K562 (cell line): ENCODE results near the gene GAL. TPM values are rescaled to one million over a fixed set of nuclear protein-coding genes. Genes with fewer than 3 reads are reported as not detected.

Experiments used
- ATAC-seq: fragments of 200-7000 bp; cut with Tn5 transposase; 3 replicates; pipeline ENCODE4 v1.9.1; 2020; ENCODE audit warnings: moderate library complexity
- BruUV-seq: library from RNA; stranded (reverse); fragments of 400-500 nt; replicated peaks from 2 replicates; lab custom pipeline; 2021; lab: Mats Ljungman, UMichigan
- CTCF ChIA-PET: fragments of 300-600 bp; formaldehyde crosslinking; extraction: SDS; loops from one replicate; lab custom pipeline; 2021; ENCODE audit warnings: low intra/inter-chr PET ratio; lab: Yijun Ruan, JAX
- POLR2A ChIA-PET: fragments of 300-600, 350-650 bp; sonication (Branson Sonifier 250); formaldehyde crosslinking; extraction: SDS; loops from one replicate; lab custom pipeline; 2021; ENCODE audit warnings: antibody characterized with exemption, inconsistent platforms; lab: Yijun Ruan, JAX
- DNase-seq, 4 experiments: peaks; one replicate each; pipeline versions ENCODE4 v3.0.0 to v3.0.0-alpha.2; 2011 to 2018; ENCODE audit warnings: low spot score in 3 of 4, mixed read lengths in 3 of 4; ENCODE audit errors: extremely low read depth in 1 of 4
- FAIRE-seq: peaks from 2 replicates; lab custom pipeline; 2011; peaks lifted over from hg19 to GRCh38; lab: Jason Lieb, UNC
- H2AFZ ChIP-seq: 2 replicates; pipeline ENCODE4 v1.6.0; 2011; ENCODE audit warnings: low read depth, low read length, control low read depth, inconsistent platforms
- H3K27ac ChIP-seq: fragments of 200-600 bp; 3 replicates; pipeline ENCODE4 v1.8.0; 2011; ENCODE audit warnings: low read depth, mild to moderate bottlenecking, control low read depth, inconsistent platforms, low read length, moderate library complexity, mixed read lengths; ENCODE audit errors: extremely low read depth
- H3K27me3 ChIP-seq, 2 experiments: fragments of 300-600 bp in 1 of 2; 2 replicates in 1 of 2; 3 replicates in 1 of 2; pipeline versions ENCODE4 v1.6.0 to v1.8.0; 2011; ENCODE audit warnings: inconsistent platforms in 2 of 2, low read length in 2 of 2, mild to moderate bottlenecking in 1 of 2, mixed read lengths in 1 of 2, moderate library complexity in 1 of 2; ENCODE audit not compliant: control insufficient read depth in 2 of 2, insufficient read depth in 2 of 2
- H3K36me3 ChIP-seq: fragments of 300-600 bp; 3 replicates; pipeline ENCODE4 v1.8.0; 2011; ENCODE audit warnings: mild to moderate bottlenecking, low read length, inconsistent platforms; ENCODE audit not compliant: control insufficient read depth, insufficient read depth
- H3K4me1 ChIP-seq, 2 experiments: fragments of 200-600 bp in 1 of 2; replicated peaks in 1 of 2; 2 replicates in 1 of 2; 3 replicates in 1 of 2; pipeline versions ENCODE4 v1.5.1 to v1.8.0; 2011; ENCODE audit warnings: inconsistent platforms in 2 of 2, low read length in 2 of 2, mild to moderate bottlenecking in 1 of 2, mixed read lengths in 1 of 2, moderate library complexity in 1 of 2; ENCODE audit not compliant: control insufficient read depth in 2 of 2, insufficient read depth in 2 of 2
- H3K4me2 ChIP-seq: 2 replicates; pipeline ENCODE4 v1.6.1; 2011; ENCODE audit warnings: low read length, control low read depth, inconsistent platforms, mixed read lengths; ENCODE audit not compliant: insufficient read depth
- H3K4me3 ChIP-seq: fragments of 200-600 bp; sonication (generic), shearing (Covaris generic); 2 replicates; pipeline ENCODE4 v1.5.1; 2016; ENCODE audit warnings: control low read depth, inconsistent platforms
- H3K79me2 ChIP-seq: fragments of 200-600 bp; 3 replicates; pipeline ENCODE4 v1.8.0; 2011; ENCODE audit warnings: low read length, inconsistent platforms; ENCODE audit not compliant: control insufficient read depth, insufficient read depth
- H3K9ac ChIP-seq, 2 experiments: 2 replicates each; pipeline versions ENCODE4 v1.6.0 to v1.6.1; 2011; ENCODE audit warnings: low read depth in 2 of 2, low read length in 2 of 2, control low read depth in 1 of 2, inconsistent platforms in 1 of 2, mild to moderate bottlenecking in 1 of 2, mixed read lengths in 1 of 2; ENCODE audit not compliant: insufficient read depth in 1 of 2
- H3K9me1 ChIP-seq: one replicate; pipeline ENCODE4 v1.6.0; 2011; ENCODE audit warnings: inconsistent platforms, mild to moderate bottlenecking, low read length, moderate library complexity; ENCODE audit not compliant: control insufficient read depth, insufficient read depth
- H3K9me3 ChIP-seq: replicated peaks from 2 replicates; pipeline ENCODE4 v1.5.1; 2011; ENCODE audit warnings: low read depth, low read length, inconsistent platforms; ENCODE audit not compliant: control insufficient read depth, insufficient read depth
- H4K20me1 ChIP-seq: replicated peaks from 2 replicates; pipeline ENCODE4 v1.6.1; 2011; ENCODE audit warnings: low read length, inconsistent platforms, mixed read lengths; ENCODE audit not compliant: control insufficient read depth, insufficient read depth
- HLTF ChIP-seq: fragments of 450-650 bp; IDR thresholded peaks from 2 replicates; pipeline ENCODE4 v1.6.1; 2016
- PKNOX1 ChIP-seq: fragments of 450-650 bp; IDR thresholded peaks from 2 replicates; pipeline ENCODE4 v1.6.1; 2016
- TCFL5 ChIP-seq: fragments of 250-450 bp; sonication (Bioruptor Pico); conservative IDR thresholded peaks from 2 replicates; pipeline ENCODE4 v1.6.1; 2021; ENCODE audit warnings: mild to moderate bottlenecking, moderate library complexity, matching md5 sums
- ZNF217 ChIP-seq: sonication (generic); formaldehyde crosslinking; IDR thresholded peaks from 2 replicates; pipeline ENCODE4 v1.8.0; 2022; ENCODE audit warnings: mild to moderate bottlenecking, missing genetic modification reagents
- WGBS: fragments of 100-300 bp; shearing (Covaris generic); methylation state at CpG from one replicate; pipeline ENCODE4 v1.1.6; 2016; ENCODE audit warnings: low coverage, mixed read lengths; ENCODE audit not compliant: insufficient coverage; ENCODE audit errors: missing lambda C conversion rate; 5-methylcytosine and 5-hydroxymethylcytosine counted together
- in situ Hi-C: fragments of 300-500 bp; cut with MboI; formaldehyde crosslinking; loops from 4 replicates; pipeline ENCODE4 v1.15.0; 2018; ENCODE audit warnings: inconsistent platforms, mixed read lengths
- intact Hi-C: fragments of 100-400 bp; cut with micrococcal nuclease; formaldehyde crosslinking; loops from 2 replicates; pipeline ENCODE4 v1.14.2; 2022
- polyA plus RNA-seq, 8 experiments: library from polyadenylated mRNA; depleted of rRNA in 4 of 8; stranded (reverse) in 5 of 8; unstranded in 3 of 8; fragments of >200 nt; fragmentation: Nextera tagmentation in 2 of 8; fragmentation: Illumina TruSeq in 1 of 8; extraction: Ambion mirVana in 2 of 8; extraction: Trizol in 1 of 8; gene quantifications; 2 replicates each; pipeline versions ENCODE4 v1.2.1 to v1.2.3, GENCODE V29; 2011 to 2014; ENCODE audit warnings: inconsistent platforms in 1 of 8, missing spikeins in 1 of 8
- total RNA-seq, 7 experiments: library from RNA; depleted of rRNA in 6 of 7; stranded (reverse); fragments of >200 nt in 6 of 7; fragmentation: Illumina TruSeq in 2 of 7; extraction: Trizol in 2 of 7; gene quantifications; 2 replicates each; pipeline versions ENCODE4 v1.2.1 to v1.2.3, GENCODE V29; 2011 to 2021; ENCODE audit warnings: low replicate concordance in 1 of 7

The GAL gene
- total and polyA plus RNA-seq, 9 of the 15 experiments (the other 6 are each of a cell fraction or from before 2014, with no cell fraction given) = 10.6 to 119 (median 36.3) TPM

GRCh38 chr11:68667511-68668500 is 16.5 kb upstream of the GAL start:
- ChIA-PET CTCF (no interaction called here), POLR2A (interaction anchor here (0.9 kb wide), 1 partner anchor 16 kb away, joined by 3 read pairs; no protein-coding TSS in a partner anchor)
- no TSS peak for BruUV-seq
- H3K36me3 ChIP-seq = no peaks in the 10 kb centered on the region
- peaks cover 12 to 52% of the 10 kb centered on the region in 2 experiments for H3K27me3 ChIP-seq
- no peak overlapping the region for H2AFZ ChIP-seq
- no peaks in the 10 kb centered on the region for H3K9me1 ChIP-seq
- FAIRE-seq (no peak), ATAC-seq (no peak), DNase-seq (no peak)
- H4K20me1 ChIP-seq = no peaks in the 10 kb centered on the region
- H3K4me3 ChIP-seq = no peak overlapping the region
- peaks cover 0 to 18% of the 10 kb centered on the region in 2 experiments; a peak in 3 of 5 replicates for H3K4me1 ChIP-seq
- WGBS = 19% methylated on average over 10 of the region's 21 CpGs
- H3K9ac ChIP-seq = no peak overlapping the region
- intact Hi-C loops = no loop called here
- H3K27ac ChIP-seq = no peak overlapping the region
- no peaks in the 10 kb centered on the region for H3K9me3 ChIP-seq
- TF ChIP-seq ZNF217 (CRISPR knock-in tag) = no peak
- no peak for TF ChIP-seq HLTF
- TF ChIP-seq PKNOX1 = 0 out of 2 replicates have a peak, but pooled peaks have one; percentile 8
- TF ChIP-seq TCFL5 (CRISPR knock-in tag) = no peak
- no peaks in the 10 kb centered on the region for H3K79me2 ChIP-seq
- H3K4me2 ChIP-seq = no peak overlapping the region
- in situ Hi-C loops = no loop called here
